Pulmonary artery endothelial cell (primary cell): ENCODE data around the gene MYO1G. TPM values are rescaled to one million over a fixed set of nuclear protein-coding genes. Genes with fewer than 3 reads are reported as not detected.
"Not testable (repeated sequence)": the region's sequence is repeated elsewhere in the genome, so short reads cannot be mapped to it uniquely, and the experiment has no call there.

Source experiments
- DNase-seq: peaks from one replicate; pipeline ENCODE4 v3.0.0-alpha.2; 2011; ENCODE audit warnings: low read depth, low spot score
- total RNA-seq: library from RNA; depleted of rRNA; stranded (reverse); fragments of >200 nt; gene quantifications from 2 replicates; pipeline ENCODE4 v1.2.3, GENCODE V29; 2014

MYO1G gene
- total RNA-seq: 0.11 and 0.13 TPM in 2 replicates

- DNase-seq: no peak
Measured at GRCh38 chr7:44978511-44979366, at the start of gene MYO1G. TSS of gene MYO1G (minus strand) at chr7:44979015. CDS start at chr7:44978961, 54 bp downstream.

- no peak for DNase-seq
Measured at GRCh38 chr7:45028138-45028919, 49.5 kb upstream of the MYO1G start.

GRCh38 chr7:45027774-45028114 lies 48.9 kb upstream of the MYO1G start:
- no peak for DNase-seq

GRCh38 chr7:45026984-45027773 lies 48.4 kb upstream of the MYO1G start:
- no peak for DNase-seq

- DNase-seq: no peak
Measured at GRCh38 chr7:45026013-45026412, 47.2 kb upstream of the MYO1G start.

- not testable (repeated sequence) for DNase-seq
Measured at GRCh38 chr7:45025473-45025872, 46.7 kb upstream of the MYO1G start.

- no peak for DNase-seq
Measured at GRCh38 chr7:45024126-45024744, 45.4 kb upstream of the MYO1G start.

GRCh38 chr7:45021604-45022296 lies 42.9 kb upstream of the MYO1G start:
- DNase-seq: no peak

GRCh38 chr7:45020915-45021314 lies 42.1 kb upstream of the MYO1G start:
- no peak for DNase-seq

GRCh38 chr7:45017253-45017652 lies 38.4 kb upstream of the MYO1G start:
- DNase-seq: no peak

- no peak for DNase-seq
Measured at GRCh38 chr7:45015313-45015712, 36.5 kb upstream of the MYO1G start.

GRCh38 chr7:45013465-45013967 lies 34.7 kb upstream of the MYO1G start:
- no peak for DNase-seq

GRCh38 chr7:45007571-45008328 lies 28.9 kb upstream of the MYO1G start:
- DNase-seq: no peak

GRCh38 chr7:45007106-45007505 lies 28.3 kb upstream of the MYO1G start:
- no peak for DNase-seq

- no peak for DNase-seq
Measured at GRCh38 chr7:45003789-45004188, 25.0 kb upstream of the MYO1G start.

GRCh38 chr7:45001826-45002225 lies 23.0 kb upstream of the MYO1G start:
- DNase-seq: no peak

- DNase-seq: no peak
Measured at GRCh38 chr7:45001138-45001694, 22.4 kb upstream of the MYO1G start.

GRCh38 chr7:45000093-45001032 lies 21.5 kb upstream of the MYO1G start, which contains the start of gene CCM2:
TSS of gene CCM2 (plus strand) at chr7:45000201. CDS start at chr7:45000334, 133 bp downstream.
- no peak for DNase-seq
